GM12874 (cell line): ENCODE data around the gene ALOX12B.
A peak's percentile ranks its signal among the peaks of the same experiment; 100 is the strongest.

Source experiments
- TF ChIP-seq, protein P1 (sequence below): IDR thresholded peaks from 2 replicates; pipeline ENCODE4 v1.5.1; 2011; ENCODE audit warnings: low read depth, mild to moderate bottlenecking, control low read depth, low read length, moderate library complexity; ENCODE audit not compliant: insufficient read depth

The ALOX12B gene

DNA sequence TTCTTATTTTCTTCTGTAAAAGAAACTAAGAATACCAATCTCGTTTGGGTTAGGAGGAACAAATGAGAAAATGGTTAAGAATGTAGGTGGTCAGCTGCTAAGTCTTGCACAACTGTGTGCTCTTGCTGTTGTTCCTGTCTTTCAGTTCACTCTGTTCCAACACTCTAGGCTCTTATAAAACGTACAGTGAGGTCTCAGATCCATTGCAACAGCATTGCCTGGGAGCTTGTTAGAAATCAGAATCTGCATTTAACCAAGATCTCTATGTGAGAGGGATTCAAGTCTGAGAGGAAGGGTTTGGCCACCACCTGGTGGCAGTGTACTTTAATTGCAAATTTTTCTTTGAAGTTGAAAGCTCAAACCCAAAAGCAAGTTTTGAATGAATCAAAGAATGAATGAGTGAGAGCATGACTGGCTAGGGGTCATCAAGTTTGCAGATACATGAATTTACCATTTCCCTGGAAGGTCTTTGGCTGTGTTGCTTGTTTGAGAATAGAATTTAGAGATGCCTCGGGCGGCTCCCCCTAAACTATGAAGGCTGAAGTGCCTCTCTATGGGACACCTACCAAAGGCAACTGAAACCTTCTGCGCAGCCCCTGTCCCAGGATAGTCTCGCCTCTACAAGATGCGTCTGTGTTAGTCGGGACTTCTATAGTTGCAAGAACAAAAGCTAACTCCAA lies 46.1 kb downstream of the ALOX12B start:
- TF ChIP-seq, protein P1, sequence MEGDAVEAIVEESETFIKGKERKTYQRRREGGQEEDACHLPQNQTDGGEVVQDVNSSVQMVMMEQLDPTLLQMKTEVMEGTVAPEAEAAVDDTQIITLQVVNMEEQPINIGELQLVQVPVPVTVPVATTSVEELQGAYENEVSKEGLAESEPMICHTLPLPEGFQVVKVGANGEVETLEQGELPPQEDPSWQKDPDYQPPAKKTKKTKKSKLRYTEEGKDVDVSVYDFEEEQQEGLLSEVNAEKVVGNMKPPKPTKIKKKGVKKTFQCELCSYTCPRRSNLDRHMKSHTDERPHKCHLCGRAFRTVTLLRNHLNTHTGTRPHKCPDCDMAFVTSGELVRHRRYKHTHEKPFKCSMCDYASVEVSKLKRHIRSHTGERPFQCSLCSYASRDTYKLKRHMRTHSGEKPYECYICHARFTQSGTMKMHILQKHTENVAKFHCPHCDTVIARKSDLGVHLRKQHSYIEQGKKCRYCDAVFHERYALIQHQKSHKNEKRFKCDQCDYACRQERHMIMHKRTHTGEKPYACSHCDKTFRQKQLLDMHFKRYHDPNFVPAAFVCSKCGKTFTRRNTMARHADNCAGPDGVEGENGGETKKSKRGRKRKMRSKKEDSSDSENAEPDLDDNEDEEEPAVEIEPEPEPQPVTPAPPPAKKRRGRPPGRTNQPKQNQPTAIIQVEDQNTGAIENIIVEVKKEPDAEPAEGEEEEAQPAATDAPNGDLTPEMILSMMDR: peak; percentile 44; the same call in 1 of the 2 replicates

DNA sequence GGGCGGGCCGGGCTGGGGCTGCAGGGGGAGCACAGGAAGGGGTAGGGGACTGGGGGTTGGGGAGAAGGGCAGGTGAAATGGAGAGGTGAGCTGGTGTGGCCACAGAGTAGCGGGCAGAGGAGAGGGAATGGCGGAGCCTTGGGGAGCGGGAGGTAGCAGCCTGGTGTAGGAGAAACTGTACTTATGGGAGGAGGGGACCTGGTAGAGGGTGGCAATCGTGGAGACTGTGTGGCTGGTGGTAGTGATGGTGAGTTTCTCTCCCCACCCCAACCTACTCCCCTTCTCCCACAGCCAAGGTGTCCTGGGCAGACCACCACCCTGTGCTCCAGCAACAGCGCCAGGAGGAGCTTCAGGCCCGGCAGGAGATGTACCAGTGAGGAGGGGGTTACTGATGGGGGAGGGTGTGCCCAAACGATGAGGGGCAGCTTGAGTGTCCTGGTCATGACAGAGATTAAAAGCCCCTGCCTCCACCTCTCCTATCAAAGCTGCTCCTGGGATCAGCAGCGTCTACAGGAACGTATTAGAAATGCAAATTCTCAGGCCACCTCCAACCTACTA lies 47.8 kb downstream of the ALOX12B start:
- TF ChIP-seq, protein P1: no peak

DNA sequence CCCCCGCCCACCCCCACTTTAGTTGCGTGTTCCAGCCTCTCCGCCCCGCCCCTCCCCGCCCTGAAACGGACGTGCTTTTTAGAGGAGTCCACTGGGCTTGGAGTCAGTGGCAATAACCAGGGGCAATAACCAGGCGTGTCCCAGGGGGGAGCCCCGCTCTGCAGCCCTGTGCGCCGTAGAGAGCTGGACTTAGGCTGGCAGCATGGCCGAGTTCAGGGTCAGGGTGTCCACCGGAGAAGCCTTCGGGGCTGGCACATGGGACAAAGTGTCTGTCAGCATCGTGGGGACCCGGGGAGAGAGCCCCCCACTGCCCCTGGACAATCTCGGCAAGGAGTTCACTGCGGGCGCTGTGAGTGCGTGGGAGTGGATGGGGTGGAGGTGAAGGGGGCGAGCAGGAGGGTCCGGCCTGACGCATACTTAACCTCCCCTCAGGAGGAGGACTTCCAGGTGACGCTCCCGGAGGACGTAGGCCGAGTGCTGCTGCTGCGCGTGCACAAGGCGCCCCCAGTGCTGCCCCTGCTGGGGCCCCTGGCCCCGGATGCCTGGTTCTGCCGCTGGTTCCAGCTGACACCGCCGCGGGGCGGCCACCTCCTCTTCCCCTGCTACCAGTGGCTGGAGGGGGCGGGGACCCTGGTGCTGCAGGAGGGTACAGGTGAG lies 48.4 kb downstream of the ALOX12B start, which contains the start of gene ALOX15B:
TSS of gene ALOX15B (plus strand) at position 106 of the 657 bp plus-strand sequence. CDS start at position 203, 97 bp downstream.
- TF ChIP-seq, protein P1: no peak

DNA sequence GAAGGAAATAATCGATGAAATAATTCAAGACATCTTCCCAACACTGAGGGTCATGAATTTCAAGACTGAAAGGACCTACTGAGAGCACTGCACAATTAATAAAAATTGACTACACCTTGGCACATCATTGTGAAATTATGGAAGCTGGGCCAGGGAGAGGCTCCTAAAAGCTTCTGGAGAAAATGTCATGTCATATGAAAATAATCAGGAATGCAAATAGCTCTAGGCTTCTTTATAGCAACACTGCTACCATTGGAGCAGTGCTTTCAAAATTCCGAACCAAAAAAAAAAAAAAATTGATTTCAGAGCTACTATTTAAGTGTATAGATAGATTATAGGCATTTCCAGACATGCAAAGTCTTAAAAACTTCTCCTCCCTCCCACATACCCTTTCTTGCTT lies 55.1 kb downstream of the ALOX12B start:
- TF ChIP-seq, protein P1: no peak

DNA sequence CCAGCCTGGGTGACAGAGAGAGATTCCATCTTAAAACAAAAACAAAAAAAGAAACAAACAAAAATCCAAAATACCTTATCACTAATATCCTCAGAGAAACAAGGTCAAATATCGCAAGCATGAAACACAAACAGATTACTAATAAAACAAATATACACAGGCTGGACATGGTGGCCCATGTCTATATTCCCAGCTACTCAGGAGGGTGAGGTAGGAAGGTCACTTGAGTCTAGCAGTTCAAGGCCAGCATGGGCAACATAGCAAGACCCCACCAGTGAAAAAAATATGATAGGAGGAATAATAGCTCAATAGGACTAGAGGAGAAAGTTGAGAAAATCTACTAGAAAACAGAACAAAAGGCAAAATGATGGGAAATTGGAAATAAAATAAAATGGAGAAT lies 55.6 kb downstream of the ALOX12B start:
- TF ChIP-seq, protein P1: no peak

GRCh38 chr17:8031261-8031661 lies 56.3 kb downstream of the ALOX12B start:
- TF ChIP-seq, protein P1: no peak

- TF ChIP-seq, protein P1: no peak
Measured at GRCh38 chr17:8029121-8029520, 58.4 kb downstream of the ALOX12B start.
